Mesendoderm (in vitro differentiated cells): ENCODE data around the gene CNGA1.
A peak's percentile ranks its signal among the peaks of the same experiment; 100 is the strongest.

Experiments
- DNase-seq: peaks from one replicate; pipeline ENCODE4 v3.0.0; 2013
- H2AK5ac ChIP-seq: 2 replicates; pipeline ENCODE4 v1.6.1; 2013; ENCODE audit warnings: low read length, inconsistent platforms
- H2BK120ac ChIP-seq: 2 replicates; pipeline ENCODE4 v1.6.1; 2013; ENCODE audit warnings: low read depth, mild to moderate bottlenecking, low read length, moderate library complexity, mixed read lengths
- H2BK15ac ChIP-seq: replicated peaks from 2 replicates; pipeline ENCODE4 v1.6.1; 2013; ENCODE audit warnings: low read depth, mild to moderate bottlenecking, moderate library complexity
- H2BK5ac ChIP-seq: 2 replicates; pipeline ENCODE4 v1.6.1; 2013; ENCODE audit warnings: low read length, inconsistent platforms
- H3K18ac ChIP-seq: 2 replicates; pipeline ENCODE4 v1.6.1; 2013; ENCODE audit warnings: mild to moderate bottlenecking, low read length, mixed read lengths
- H3K23ac ChIP-seq: one replicate; pipeline ENCODE4 v1.6.1; 2013; ENCODE audit warnings: low read length
- H3K27ac ChIP-seq: 2 replicates; pipeline ENCODE4 v1.5.1; 2013; ENCODE audit warnings: low read depth, mild to moderate bottlenecking, inconsistent platforms, low read length, moderate library complexity
- H3K27me3 ChIP-seq: 2 replicates; pipeline ENCODE4 v1.6.1; 2013; ENCODE audit warnings: low read length, control low read depth, mild to moderate bottlenecking, inconsistent platforms; ENCODE audit not compliant: insufficient read depth, poor library complexity
- H3K36me3 ChIP-seq: 2 replicates; pipeline ENCODE4 v1.6.1; 2013; ENCODE audit warnings: low read length, inconsistent platforms; ENCODE audit not compliant: control insufficient read depth, insufficient read depth
- H3K4ac ChIP-seq: one replicate; pipeline ENCODE4 v1.6.1; 2013; ENCODE audit warnings: low read depth, mild to moderate bottlenecking, low read length, moderate library complexity
- H3K4me1 ChIP-seq: 2 replicates; pipeline ENCODE4 v1.6.1; 2013; ENCODE audit warnings: low read depth, low read length, inconsistent platforms; ENCODE audit not compliant: control insufficient read depth
- H3K4me2 ChIP-seq: 2 replicates; pipeline ENCODE4 v1.6.1; 2013; ENCODE audit warnings: low read length
- H3K4me3 ChIP-seq: 2 replicates; pipeline ENCODE4 v1.5.1; 2013; ENCODE audit warnings: mild to moderate bottlenecking, low read length
- H3K56ac ChIP-seq: one replicate; pipeline ENCODE4 v1.6.1; 2013; ENCODE audit warnings: low read length
- H3K79me1 ChIP-seq: 2 replicates; pipeline ENCODE4 v1.6.1; 2013; ENCODE audit warnings: low read length, inconsistent platforms
- H3K79me2 ChIP-seq: 2 replicates; pipeline ENCODE4 v1.6.1; 2013; ENCODE audit warnings: mild to moderate bottlenecking, low read length; ENCODE audit not compliant: control insufficient read depth, insufficient read depth
- H3K9ac ChIP-seq: 2 replicates; pipeline ENCODE4 v1.6.1; 2013; ENCODE audit warnings: low read length, inconsistent platforms
- H4K5ac ChIP-seq: one replicate; pipeline ENCODE4 v1.6.1; 2013; ENCODE audit warnings: low read length
- H4K8ac ChIP-seq: one replicate; pipeline ENCODE4 v1.6.1; 2013; ENCODE audit warnings: low read depth, mild to moderate bottlenecking, control low read depth, low read length, moderate library complexity
- WGBS: extraction: QIAGEN DNeasy Blood & Tissue Kit; methylation state at CpG from one replicate; pipeline ENCODE4 v1.1.7; 2013; ENCODE audit warnings: low lambda C conversion rate, missing lambda C conversion rate; ENCODE audit not compliant: insufficient coverage; ENCODE audit errors: extremely low coverage; 5-methylcytosine and 5-hydroxymethylcytosine counted together

The CNGA1 gene

GRCh38 chr4:47913861-47914219 is 102.6 kb downstream of the CNGA1 start:
- DNase-seq: peak; percentile 73
- Histone ChIP-seq H2BK15ac (no peak overlapping the region), H3K18ac (peak overlapping the region; percentile 94), H3K27ac (peak overlapping the region; percentile 68), H3K4me1 (no peaks in the 10 kb centered on the region), H3K23ac (peak overlapping the region; percentile 66), H2BK120ac (no peak overlapping the region), H3K79me2 (peaks cover 24% of the 10 kb centered on the region), H2BK5ac (peak overlapping the region; percentile 30), H3K79me1 (peaks cover 2% of the 10 kb centered on the region), H3K27me3 (no peaks in the 10 kb centered on the region), H3K9ac (peak overlapping the region; percentile 97), H3K4me2 (peak overlapping the region; percentile 31), H3K36me3 (no peaks in the 10 kb centered on the region), H4K5ac (no peak overlapping the region), H3K4ac (peak overlapping the region; percentile 38), H4K8ac (no peak overlapping the region), H3K56ac (peak overlapping the region; percentile 97), H2AK5ac (no peak overlapping the region), H3K4me3 (peak overlapping the region; percentile 97)
- no CpG with 5 or more reads among the region's 29 CpGs for WGBS

DNA sequence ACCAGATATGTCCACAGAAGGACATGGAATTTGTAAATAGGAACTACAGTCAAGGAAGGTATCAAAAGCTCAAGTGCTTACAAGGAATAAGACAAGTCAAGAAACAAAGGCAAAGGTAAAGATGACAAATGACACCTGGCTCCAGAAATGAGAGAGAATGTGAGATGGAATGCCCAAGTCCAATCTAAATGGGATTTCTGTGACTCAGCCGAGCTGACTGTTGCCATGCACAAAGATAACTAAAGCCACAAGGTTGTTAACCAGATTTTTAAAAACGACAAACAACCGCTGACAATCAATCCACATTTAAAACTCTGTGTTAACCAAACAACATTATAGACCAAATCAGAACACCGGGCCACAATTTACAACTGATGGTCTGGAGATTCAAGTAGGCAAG is 103.2 kb downstream of the CNGA1 start:
- Histone ChIP-seq H3K4me2 (peak overlapping the region; percentile 31), H3K56ac (peak overlapping the region; percentile 97), H3K36me3 (no peaks in the 10 kb centered on the region), H2BK5ac (no peak overlapping the region), H3K4me3 (peak overlapping the region; percentile 97), H3K27ac (no peak overlapping the region), H2AK5ac (no peak overlapping the region), H3K79me2 (peaks cover 24% of the 10 kb centered on the region), H4K8ac (no peak overlapping the region), H3K23ac (no peak overlapping the region), H2BK120ac (no peak overlapping the region), H3K18ac (peak overlapping the region; percentile 63), H3K27me3 (no peaks in the 10 kb centered on the region), H2BK15ac (no peak overlapping the region), H3K9ac (peak overlapping the region; percentile 97), H3K79me1 (peaks cover 2% of the 10 kb centered on the region), H4K5ac (no peak overlapping the region), H3K4ac (peak overlapping the region; percentile 38), H3K4me1 (no peaks in the 10 kb centered on the region)
- DNase-seq: peak; percentile 49
- no CpG with 5 or more reads among the region's 4 CpGs for WGBS

- Histone ChIP-seq H3K4me3 (no peak overlapping the region), H3K36me3 (no peaks in the 10 kb centered on the region), H3K4me1 (no peaks in the 10 kb centered on the region), H2AK5ac (no peak overlapping the region), H3K18ac (no peak overlapping the region), H3K56ac (no peak overlapping the region), H4K8ac (no peak overlapping the region), H2BK5ac (no peak overlapping the region), H3K27ac (no peak overlapping the region), H3K4me2 (no peak overlapping the region), H3K79me2 (peaks cover 19% of the 10 kb centered on the region), H4K5ac (no peak overlapping the region), H2BK15ac (no peak overlapping the region), H3K4ac (no peak overlapping the region), H3K9ac (no peak overlapping the region), H3K27me3 (no peaks in the 10 kb centered on the region), H2BK120ac (no peak overlapping the region), H3K79me1 (peaks cover 2% of the 10 kb centered on the region), H3K23ac (no peak overlapping the region)
- no peak for DNase-seq
- no CpG with 5 or more reads among the region's 1 CpG for WGBS
These were observed 109.3 kb downstream of the CNGA1 start for GRCh38 chr4:47907089-47907646.

GRCh38 chr4:47899639-47900038 is 116.8 kb downstream of the CNGA1 start:
- H3K4me3 ChIP-seq: no peak overlapping the region
- no peaks in the 10 kb centered on the region for H3K4me1 ChIP-seq
- no CpG with 5 or more reads among the region's 1 CpG for WGBS
- no peak overlapping the region for H2BK5ac ChIP-seq
- no peaks in the 10 kb centered on the region for H3K27me3 ChIP-seq
- no peak overlapping the region for H2BK15ac ChIP-seq
- H3K79me2 ChIP-seq: no peaks in the 10 kb centered on the region
- H3K18ac ChIP-seq: no peak overlapping the region
- no peak overlapping the region for H3K56ac ChIP-seq
- no peak overlapping the region for H2BK120ac ChIP-seq
- H3K23ac ChIP-seq: no peak overlapping the region
- H3K36me3 ChIP-seq: peaks cover 2% of the 10 kb centered on the region
- H3K4ac ChIP-seq: no peak overlapping the region
- no peaks in the 10 kb centered on the region for H3K79me1 ChIP-seq
- H4K5ac ChIP-seq: no peak overlapping the region
- no peak overlapping the region for H4K8ac ChIP-seq
- H3K9ac ChIP-seq: no peak overlapping the region
- H3K4me2 ChIP-seq: no peak overlapping the region
- no peak for DNase-seq
- no peak overlapping the region for H3K27ac ChIP-seq
- no peak overlapping the region for H2AK5ac ChIP-seq

DNA sequence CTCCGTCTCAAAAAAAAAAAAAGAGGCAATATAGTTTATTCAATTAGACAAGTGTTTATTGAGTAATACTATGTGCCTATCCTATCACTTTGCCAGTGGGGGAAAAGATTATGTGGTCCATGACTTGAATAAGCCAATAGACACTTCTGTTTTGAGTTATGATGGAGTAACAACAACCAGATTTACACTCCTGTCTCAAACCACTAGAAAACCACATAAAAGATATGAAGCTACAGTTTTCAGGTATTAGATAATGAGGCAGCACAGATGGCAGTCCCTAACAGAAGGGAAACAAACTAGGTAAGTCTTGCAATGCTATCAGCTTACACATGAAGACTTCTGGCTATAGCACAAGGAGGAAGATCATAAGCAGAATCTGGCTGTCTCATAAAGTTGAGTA is 124.6 kb downstream of the CNGA1 start:
- Histone ChIP-seq H4K8ac (no peak overlapping the region), H4K5ac (no peak overlapping the region), H3K4ac (no peak overlapping the region), H3K4me1 (no peaks in the 10 kb centered on the region), H3K79me2 (no peaks in the 10 kb centered on the region), H2BK15ac (no peak overlapping the region), H3K18ac (no peak overlapping the region), H3K27me3 (no peaks in the 10 kb centered on the region), H2BK5ac (no peak overlapping the region), H2AK5ac (no peak overlapping the region), H3K56ac (no peak overlapping the region), H3K23ac (no peak overlapping the region), H3K27ac (no peak overlapping the region), H3K36me3 (peaks cover 3% of the 10 kb centered on the region), H3K9ac (no peak overlapping the region), H3K4me2 (no peak overlapping the region), H3K4me3 (no peak overlapping the region), H3K79me1 (no peaks in the 10 kb centered on the region), H2BK120ac (no peak overlapping the region)
- DNase-seq: no peak
- no CpG with 5 or more reads among the region's 1 CpG for WGBS
